Omental fat pad (tissue), 4 donors: ENCODE data around the gene CMKLR1. TPM values are rescaled to one million over a fixed set of nuclear protein-coding genes. Genes with fewer than 3 reads are reported as not detected.

ENCODE experiments used
- ATAC-seq: fragments of 150-250 bp; one replicate; pipeline ENCODE4 v1.9.1; 2016; ENCODE audit warnings: mild to moderate bottlenecking, moderate library complexity; ENCODE audit not compliant: low FRiP score
- DNase-seq: peaks from one replicate; pipeline ENCODE4 v3.0.0-alpha.2; 2019; ENCODE audit warnings: low spot score
- CTCF ChIP-seq, 3 donors: fragments of 450-650 bp; IDR thresholded peaks; one replicate each; pipeline ENCODE4 v1.5.1; 2016 to 2017; ENCODE audit warnings: antibody characterized with exemption in 3 of 3, mild to moderate bottlenecking in 3 of 3, moderate library complexity in 2 of 3
- total RNA-seq, 4 donors: library from RNA; depleted of rRNA; stranded (reverse); fragments of >200 nt; gene quantifications; one replicate each; pipeline ENCODE4 v1.1.0, GENCODE V29; 2016

Gene CMKLR1
- total RNA-seq, 4 donors from 2014 or later = 20.7 to 28.1 (median 23.1) TPM

DNA sequence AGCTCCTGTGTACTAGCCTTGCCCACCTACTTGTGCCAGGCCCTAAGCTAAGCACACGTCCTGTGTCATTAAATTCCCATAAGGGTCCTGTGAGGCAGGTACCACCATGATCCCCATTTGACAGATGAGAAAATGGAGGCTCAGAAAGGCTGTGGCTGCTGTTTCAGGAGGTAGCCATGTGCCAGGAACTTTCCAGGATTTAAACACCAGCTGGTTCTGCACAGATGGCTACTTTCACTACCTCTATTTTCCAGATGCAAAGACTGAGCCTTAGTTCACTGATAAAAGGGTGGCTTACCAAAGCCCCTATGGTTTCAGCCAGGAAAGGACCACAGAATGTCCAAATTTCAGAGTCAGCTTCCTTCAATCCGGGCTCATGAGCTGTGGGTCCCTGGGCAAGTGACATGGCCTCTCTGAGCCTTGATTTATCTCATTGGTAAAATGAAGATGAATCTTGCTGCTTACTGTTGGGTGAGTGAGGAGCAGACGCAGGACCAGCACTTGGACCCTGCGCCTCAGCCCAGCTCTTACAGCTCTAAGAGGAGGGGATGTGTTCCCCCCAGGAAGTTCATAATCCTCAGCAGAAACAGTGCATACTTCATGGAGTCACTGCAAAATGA lies 23.5 kb downstream of the CMKLR1 start:
- DNase-seq (no peak), ATAC-seq (no peak)
- TF ChIP-seq CTCF (IDR thresholded peaks at IDR 0.05) = no peak

- no peak for TF ChIP-seq CTCF (IDR thresholded peaks at IDR 0.05)
- no peak for DNase-seq
- no peak for ATAC-seq
Measured at GRCh38 chr12:108313606-108314351, 25.3 kb downstream of the CMKLR1 start.

DNA sequence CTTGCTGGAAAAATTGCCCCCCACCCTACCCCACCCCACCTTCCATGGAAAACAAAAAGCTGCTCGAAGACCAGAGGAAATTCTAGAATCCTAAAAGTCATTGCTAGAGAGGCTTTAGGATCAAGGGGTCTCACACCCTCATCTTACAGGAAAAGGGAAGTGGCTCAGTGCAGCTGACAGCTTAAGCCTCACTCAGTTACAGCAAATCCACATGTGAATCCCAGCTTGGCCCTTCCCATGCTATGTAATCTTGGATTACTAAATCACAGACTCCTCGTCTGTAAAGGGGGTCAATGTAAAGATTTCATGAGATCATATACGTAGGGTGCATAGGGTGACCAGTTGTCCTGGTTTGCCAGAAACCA lies 25.9 kb downstream of the CMKLR1 start:
- no peak for DNase-seq
- TF ChIP-seq CTCF (IDR thresholded peaks at IDR 0.05) = no peak
- no peak for ATAC-seq

DNA sequence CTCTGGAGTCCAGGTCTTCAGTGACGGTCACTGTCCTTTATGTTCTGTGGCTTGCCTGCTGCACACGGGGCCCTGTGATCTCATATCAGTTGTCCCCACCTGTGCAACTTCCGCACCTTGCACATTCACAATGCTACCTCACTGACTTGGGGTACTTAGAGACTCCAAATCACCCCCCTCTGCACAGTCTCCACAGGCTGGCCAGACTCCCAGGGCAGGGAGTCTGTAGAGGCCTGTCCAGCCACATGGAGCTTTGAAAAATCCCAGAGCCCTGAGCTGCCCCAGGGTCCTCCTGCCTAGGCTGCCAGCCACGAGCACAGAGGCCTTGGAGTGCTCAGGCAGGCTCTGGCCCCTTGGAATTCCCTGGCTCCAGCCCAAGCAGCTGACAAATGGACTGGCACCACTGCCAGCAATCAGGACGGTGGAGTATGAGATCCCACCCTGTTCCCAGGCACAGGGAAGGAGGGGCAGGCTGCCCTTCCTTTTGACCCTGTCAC lies 26.4 kb downstream of the CMKLR1 start:
- no peak for TF ChIP-seq CTCF (IDR thresholded peaks at IDR 0.05)
- DNase-seq (no peak), ATAC-seq (peak; percentile 42)

DNA sequence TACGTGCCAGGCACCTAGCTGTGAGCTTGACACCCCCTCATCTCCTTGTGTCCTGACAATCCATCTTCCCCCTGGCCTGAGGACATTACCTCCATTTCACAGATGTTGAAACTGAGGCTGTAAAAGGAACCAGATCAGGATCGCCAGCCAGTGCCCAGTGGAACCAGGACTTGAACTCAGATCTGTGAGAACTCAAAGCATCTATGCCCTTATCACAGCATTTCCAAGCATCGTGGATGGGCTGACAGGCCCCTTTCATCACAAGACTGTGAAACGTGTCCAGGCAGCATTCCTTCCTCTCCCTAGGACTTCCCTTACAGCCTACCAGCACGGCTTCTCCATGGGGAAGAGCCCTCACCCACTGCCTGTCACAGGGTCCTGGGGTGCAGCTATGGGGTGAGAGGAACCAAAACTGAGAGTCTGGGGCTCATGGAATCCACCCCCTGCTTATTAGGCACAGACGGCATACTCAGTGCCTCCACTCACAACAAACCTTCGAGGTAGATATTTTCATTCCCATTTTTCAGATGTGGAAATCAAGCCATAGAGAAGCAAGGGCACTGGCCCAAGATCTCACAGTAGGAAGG lies 26.9 kb downstream of the CMKLR1 start:
- DNase-seq (no peak), ATAC-seq (no peak)
- no peak for TF ChIP-seq CTCF (IDR thresholded peaks at IDR 0.05)

GRCh38 chr12:108311605-108312004 lies 27.5 kb downstream of the CMKLR1 start:
- no peak for TF ChIP-seq CTCF (IDR thresholded peaks at IDR 0.05)
- DNase-seq (no peak), ATAC-seq (no peak)
